ENCODE data around the gene UBA7.

- TF ChIP-seq CTCF (IDR thresholded peaks at IDR 0.05; ENCODE audit: low read depth, low read length) (no peak), EZH2phosphoT487 (IDR thresholded peaks at IDR 0.05; ENCODE audit: low read depth) (no peak)
Observed at GRCh38 chr3:49787536-49787935, 26.2 kb downstream of the UBA7 start.
